ENCODE data around the gene MAP3K12. TPM values are rescaled to one million over a fixed set of nuclear protein-coding genes. Genes with fewer than 3 reads are reported as not detected.

Gene MAP3K12
- total and polyA plus RNA-seq, 2 of the 13 experiments (the other 11 are each of a cell fraction or from before 2014, with no cell fraction given): 0.20 to 1.1 TPM

DNA sequence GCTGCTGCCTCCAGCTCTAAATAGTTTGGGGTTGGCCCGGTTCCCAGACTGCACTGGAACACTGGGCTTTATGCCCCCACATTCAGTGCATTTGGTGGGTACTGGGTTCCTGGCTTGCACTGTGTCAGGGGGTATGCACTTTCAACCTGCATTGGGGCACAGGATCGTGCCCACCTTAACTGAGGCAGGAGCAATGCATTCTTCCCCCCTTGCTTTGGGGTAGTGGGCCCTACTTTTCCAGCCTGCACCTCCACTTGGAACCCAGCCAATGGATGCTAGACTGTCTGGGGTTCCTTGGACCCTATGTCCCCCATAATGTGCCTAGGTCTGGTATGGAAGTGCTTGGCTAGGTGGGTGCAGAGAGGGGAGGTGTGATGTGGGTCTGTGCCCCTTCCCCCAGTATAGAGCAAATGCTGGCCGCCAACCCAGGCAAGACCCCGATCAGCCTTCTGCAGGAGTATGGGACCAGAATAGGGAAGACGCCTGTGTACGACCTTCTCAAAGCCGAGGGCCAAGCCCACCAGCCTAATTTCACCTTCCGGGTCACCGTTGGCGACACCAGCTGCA is 2.4 kb upstream of the MAP3K12 start (continued):
- TF ChIP-seq, protein P1, sequence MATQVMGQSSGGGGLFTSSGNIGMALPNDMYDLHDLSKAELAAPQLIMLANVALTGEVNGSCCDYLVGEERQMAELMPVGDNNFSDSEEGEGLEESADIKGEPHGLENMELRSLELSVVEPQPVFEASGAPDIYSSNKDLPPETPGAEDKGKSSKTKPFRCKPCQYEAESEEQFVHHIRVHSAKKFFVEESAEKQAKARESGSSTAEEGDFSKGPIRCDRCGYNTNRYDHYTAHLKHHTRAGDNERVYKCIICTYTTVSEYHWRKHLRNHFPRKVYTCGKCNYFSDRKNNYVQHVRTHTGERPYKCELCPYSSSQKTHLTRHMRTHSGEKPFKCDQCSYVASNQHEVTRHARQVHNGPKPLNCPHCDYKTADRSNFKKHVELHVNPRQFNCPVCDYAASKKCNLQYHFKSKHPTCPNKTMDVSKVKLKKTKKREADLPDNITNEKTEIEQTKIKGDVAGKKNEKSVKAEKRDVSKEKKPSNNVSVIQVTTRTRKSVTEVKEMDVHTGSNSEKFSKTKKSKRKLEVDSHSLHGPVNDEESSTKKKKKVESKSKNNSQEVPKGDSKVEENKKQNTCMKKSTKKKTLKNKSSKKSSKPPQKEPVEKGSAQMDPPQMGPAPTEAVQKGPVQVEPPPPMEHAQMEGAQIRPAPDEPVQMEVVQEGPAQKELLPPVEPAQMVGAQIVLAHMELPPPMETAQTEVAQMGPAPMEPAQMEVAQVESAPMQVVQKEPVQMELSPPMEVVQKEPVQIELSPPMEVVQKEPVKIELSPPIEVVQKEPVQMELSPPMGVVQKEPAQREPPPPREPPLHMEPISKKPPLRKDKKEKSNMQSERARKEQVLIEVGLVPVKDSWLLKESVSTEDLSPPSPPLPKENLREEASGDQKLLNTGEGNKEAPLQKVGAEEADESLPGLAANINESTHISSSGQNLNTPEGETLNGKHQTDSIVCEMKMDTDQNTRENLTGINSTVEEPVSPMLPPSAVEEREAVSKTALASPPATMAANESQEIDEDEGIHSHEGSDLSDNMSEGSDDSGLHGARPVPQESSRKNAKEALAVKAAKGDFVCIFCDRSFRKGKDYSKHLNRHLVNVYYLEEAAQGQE (IDR thresholded peaks at IDR 0.05; ENCODE audit: borderline replicate concordance in 1 of 2, low read depth in 1 of 2, low read length in 2 of 2): no peak
- TF ChIP-seq, protein P2, sequence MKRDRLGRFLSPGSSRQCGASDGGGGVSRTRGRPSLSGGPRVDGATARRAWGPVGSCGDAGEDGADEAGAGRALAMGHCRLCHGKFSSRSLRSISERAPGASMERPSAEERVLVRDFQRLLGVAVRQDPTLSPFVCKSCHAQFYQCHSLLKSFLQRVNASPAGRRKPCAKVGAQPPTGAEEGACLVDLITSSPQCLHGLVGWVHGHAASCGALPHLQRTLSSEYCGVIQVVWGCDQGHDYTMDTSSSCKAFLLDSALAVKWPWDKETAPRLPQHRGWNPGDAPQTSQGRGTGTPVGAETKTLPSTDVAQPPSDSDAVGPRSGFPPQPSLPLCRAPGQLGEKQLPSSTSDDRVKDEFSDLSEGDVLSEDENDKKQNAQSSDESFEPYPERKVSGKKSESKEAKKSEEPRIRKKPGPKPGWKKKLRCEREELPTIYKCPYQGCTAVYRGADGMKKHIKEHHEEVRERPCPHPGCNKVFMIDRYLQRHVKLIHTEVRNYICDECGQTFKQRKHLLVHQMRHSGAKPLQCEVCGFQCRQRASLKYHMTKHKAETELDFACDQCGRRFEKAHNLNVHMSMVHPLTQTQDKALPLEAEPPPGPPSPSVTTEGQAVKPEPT (CRISPR knock-in tag; IDR thresholded peaks at IDR 0.05; ENCODE audit: low read depth): no peak
- no peak for TF ChIP-seq HNRNPH1 (optimal IDR thresholded peaks at IDR 0.05; ENCODE audit: low read depth, low read length)
- no peak for TF ChIP-seq ZNF326 (CRISPR knock-in tag; IDR thresholded peaks at IDR 0.05; ENCODE audit: borderline replicate concordance)
- peak; percentile 2; the same call in 1 of the 2 replicates for TF ChIP-seq DMAP1 (CRISPR knock-in tag; IDR thresholded peaks at IDR 0.05)
- no peak for TF ChIP-seq ZNF383 (CRISPR knock-in tag; IDR thresholded peaks at IDR 0.05; ENCODE audit: borderline replicate concordance)
- no peak for TF ChIP-seq U2AF1 (optimal IDR thresholded peaks at IDR 0.05; ENCODE audit: low read depth, low read length)
- TF ChIP-seq, protein P3, sequence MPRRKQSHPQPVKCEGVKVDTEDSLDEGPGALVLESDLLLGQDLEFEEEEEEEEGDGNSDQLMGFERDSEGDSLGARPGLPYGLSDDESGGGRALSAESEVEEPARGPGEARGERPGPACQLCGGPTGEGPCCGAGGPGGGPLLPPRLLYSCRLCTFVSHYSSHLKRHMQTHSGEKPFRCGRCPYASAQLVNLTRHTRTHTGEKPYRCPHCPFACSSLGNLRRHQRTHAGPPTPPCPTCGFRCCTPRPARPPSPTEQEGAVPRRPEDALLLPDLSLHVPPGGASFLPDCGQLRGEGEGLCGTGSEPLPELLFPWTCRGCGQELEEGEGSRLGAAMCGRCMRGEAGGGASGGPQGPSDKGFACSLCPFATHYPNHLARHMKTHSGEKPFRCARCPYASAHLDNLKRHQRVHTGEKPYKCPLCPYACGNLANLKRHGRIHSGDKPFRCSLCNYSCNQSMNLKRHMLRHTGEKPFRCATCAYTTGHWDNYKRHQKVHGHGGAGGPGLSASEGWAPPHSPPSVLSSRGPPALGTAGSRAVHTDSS (CRISPR knock-in tag; conservative IDR thresholded peaks at IDR 0.05): no peak
- no peak for TF ChIP-seq NCOA1 (CRISPR knock-in tag; IDR thresholded peaks at IDR 0.05)
- TF ChIP-seq ZNF614 (CRISPR knock-in tag; IDR thresholded peaks at IDR 0.05; ENCODE audit: borderline replicate concordance): 0 out of 2 replicates have a peak, but pooled peaks have one; percentile 10
- no peak for TF ChIP-seq NR1H2 (CRISPR knock-in tag; IDR thresholded peaks at IDR 0.05; ENCODE audit: borderline replicate concordance, low read depth)
- TF ChIP-seq, protein P4, sequence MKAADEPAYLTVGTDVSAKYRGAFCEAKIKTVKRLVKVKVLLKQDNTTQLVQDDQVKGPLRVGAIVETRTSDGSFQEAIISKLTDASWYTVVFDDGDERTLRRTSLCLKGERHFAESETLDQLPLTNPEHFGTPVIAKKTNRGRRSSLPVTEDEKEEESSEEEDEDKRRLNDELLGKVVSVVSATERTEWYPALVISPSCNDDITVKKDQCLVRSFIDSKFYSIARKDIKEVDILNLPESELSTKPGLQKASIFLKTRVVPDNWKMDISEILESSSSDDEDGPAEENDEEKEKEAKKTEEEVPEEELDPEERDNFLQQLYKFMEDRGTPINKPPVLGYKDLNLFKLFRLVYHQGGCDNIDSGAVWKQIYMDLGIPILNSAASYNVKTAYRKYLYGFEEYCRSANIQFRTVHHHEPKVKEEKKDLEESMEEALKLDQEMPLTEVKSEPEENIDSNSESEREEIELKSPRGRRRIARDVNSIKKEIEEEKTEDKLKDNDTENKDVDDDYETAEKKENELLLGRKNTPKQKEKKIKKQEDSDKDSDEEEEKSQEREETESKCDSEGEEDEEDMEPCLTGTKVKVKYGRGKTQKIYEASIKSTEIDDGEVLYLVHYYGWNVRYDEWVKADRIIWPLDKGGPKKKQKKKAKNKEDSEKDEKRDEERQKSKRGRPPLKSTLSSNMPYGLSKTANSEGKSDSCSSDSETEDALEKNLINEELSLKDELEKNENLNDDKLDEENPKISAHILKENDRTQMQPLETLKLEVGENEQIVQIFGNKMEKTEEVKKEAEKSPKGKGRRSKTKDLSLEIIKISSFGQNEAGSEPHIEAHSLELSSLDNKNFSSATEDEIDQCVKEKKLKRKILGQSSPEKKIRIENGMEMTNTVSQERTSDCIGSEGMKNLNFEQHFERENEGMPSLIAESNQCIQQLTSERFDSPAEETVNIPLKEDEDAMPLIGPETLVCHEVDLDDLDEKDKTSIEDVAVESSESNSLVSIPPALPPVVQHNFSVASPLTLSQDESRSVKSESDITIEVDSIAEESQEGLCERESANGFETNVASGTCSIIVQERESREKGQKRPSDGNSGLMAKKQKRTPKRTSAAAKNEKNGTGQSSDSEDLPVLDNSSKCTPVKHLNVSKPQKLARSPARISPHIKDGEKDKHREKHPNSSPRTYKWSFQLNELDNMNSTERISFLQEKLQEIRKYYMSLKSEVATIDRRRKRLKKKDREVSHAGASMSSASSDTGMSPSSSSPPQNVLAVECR (CRISPR knock-in tag; IDR thresholded peaks at IDR 0.05; ENCODE audit: borderline replicate concordance): no peak
- no peak; the same call in 1 of the 2 replicates for TF ChIP-seq ZFP37 (CRISPR knock-in tag; IDR thresholded peaks at IDR 0.05; ENCODE audit: borderline replicate concordance)
- no peak for TF ChIP-seq ZNF24 (IDR thresholded peaks at IDR 0.05)
- TF ChIP-seq RAD51 (IDR thresholded peaks at IDR 0.05; ENCODE audit: borderline replicate concordance): no peak
- TF ChIP-seq, protein P5, sequence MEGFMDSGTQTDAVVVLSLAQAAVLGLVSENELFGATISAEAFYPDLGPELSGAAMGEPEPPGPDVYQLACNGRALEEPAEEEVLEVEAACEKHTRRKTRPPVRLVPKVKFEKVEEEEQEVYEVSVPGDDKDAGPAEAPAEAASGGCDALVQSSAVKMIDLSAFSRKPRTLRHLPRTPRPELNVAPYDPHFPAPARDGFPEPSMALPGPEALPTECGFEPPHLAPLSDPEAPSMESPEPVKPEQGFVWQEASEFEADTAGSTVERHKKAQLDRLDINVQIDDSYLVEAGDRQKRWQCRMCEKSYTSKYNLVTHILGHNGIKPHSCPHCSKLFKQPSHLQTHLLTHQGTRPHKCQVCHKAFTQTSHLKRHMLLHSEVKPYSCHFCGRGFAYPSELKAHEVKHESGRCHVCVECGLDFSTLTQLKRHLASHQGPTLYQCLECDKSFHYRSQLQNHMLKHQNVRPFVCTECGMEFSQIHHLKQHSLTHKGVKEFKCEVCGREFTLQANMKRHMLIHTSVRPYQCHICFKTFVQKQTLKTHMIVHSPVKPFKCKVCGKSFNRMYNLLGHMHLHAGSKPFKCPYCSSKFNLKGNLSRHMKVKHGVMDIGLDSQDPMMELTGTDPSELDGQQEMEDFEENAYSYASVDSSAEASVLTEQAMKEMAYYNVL (CRISPR knock-in tag; IDR thresholded peaks at IDR 0.05; ENCODE audit: borderline replicate concordance): no peak

Measured in HepG2 (cell line).